Small intestine (tissue), 7 donors: ENCODE data around the gene WDR53. TPM values are rescaled to one million over a fixed set of nuclear protein-coding genes. Genes with fewer than 3 reads are reported as not detected.
"Not testable (repeated sequence)": the region's sequence is repeated elsewhere in the genome, so short reads cannot be mapped to it uniquely, and the experiment has no call there.

Source experiments
- DNase-seq, 2 donors: peaks; one replicate each; pipeline versions ENCODE4 v3.0.0 to v3.0.0-alpha.2; 2013
- FAIRE-seq: peaks from 2 replicates; lab custom pipeline; 2012; peaks lifted over from hg19 to GRCh38; lab: Jason Lieb, UNC
- H3K27ac ChIP-seq, 3 donors: one replicate each; pipeline ENCODE4 v1.5.1; 2013; ENCODE audit warnings: low read length in 2 of 3, mild to moderate bottlenecking in 2 of 3, control low read depth in 1 of 3, inconsistent platforms in 1 of 3, low read depth in 1 of 3, moderate library complexity in 1 of 3
- H3K27me3 ChIP-seq, 3 donors: one replicate each; pipeline ENCODE4 v1.6.1; 2013; ENCODE audit warnings: low read length in 3 of 3, inconsistent platforms in 1 of 3; ENCODE audit not compliant: control insufficient read depth in 3 of 3, insufficient read depth in 3 of 3
- H3K36me3 ChIP-seq, 3 donors: one replicate each; pipeline ENCODE4 v1.6.1; 2013; ENCODE audit warnings: low read length in 3 of 3, inconsistent platforms in 1 of 3, low read depth in 1 of 3, mild to moderate bottlenecking in 1 of 3, moderate library complexity in 1 of 3; ENCODE audit not compliant: control insufficient read depth in 3 of 3, insufficient read depth in 2 of 3
- H3K4me1 ChIP-seq, 3 donors: one replicate each; pipeline ENCODE4 v1.6.1; 2013; ENCODE audit warnings: low read length in 2 of 3, inconsistent platforms in 1 of 3, low read depth in 1 of 3, mild to moderate bottlenecking in 1 of 3, moderate library complexity in 1 of 3; ENCODE audit not compliant: control insufficient read depth in 3 of 3, insufficient read depth in 2 of 3
- H3K4me3 ChIP-seq, 3 donors: one replicate each; pipeline ENCODE4 v1.5.1; 2013; ENCODE audit warnings: low read length in 3 of 3, control low read depth in 1 of 3, inconsistent platforms in 1 of 3, low read depth in 1 of 3, mild to moderate bottlenecking in 1 of 3, moderate library complexity in 1 of 3
- H3K9me3 ChIP-seq, 2 donors: one replicate each; pipeline ENCODE4 v1.6.1; 2013; ENCODE audit warnings: low read depth in 1 of 2, low read length in 1 of 2; ENCODE audit not compliant: control insufficient read depth in 2 of 2, insufficient read depth in 1 of 2
- WGBS, 3 donors: extraction: QIAGEN DNeasy Blood & Tissue Kit; methylation state at CpG; one replicate each; pipeline ENCODE4 v1.1.7; 2013; 5-methylcytosine and 5-hydroxymethylcytosine counted together
- polyA plus RNA-seq, 4 donors: library from polyadenylated mRNA; stranded (reverse) in 3 of 4; unstranded in 1 of 4; fragments of 200-250 nt in 3 of 4; fragments of 120-200 nt in 1 of 4; gene quantifications; one replicate each; pipeline versions ENCODE4 v1.2.1 to v1.2.3, GENCODE V29; 2013
- donor health status: healthy with polysubstance abuse.
- donor health status: control.
- donor health status: control.
- donor health status: Bipolar disorder and iron deficiency.
- donor health status: healthy.

WDR53 gene
- polyA plus RNA-seq, 4 donors = 5.4 to 9.8 (median 8.1) TPM

DNA sequence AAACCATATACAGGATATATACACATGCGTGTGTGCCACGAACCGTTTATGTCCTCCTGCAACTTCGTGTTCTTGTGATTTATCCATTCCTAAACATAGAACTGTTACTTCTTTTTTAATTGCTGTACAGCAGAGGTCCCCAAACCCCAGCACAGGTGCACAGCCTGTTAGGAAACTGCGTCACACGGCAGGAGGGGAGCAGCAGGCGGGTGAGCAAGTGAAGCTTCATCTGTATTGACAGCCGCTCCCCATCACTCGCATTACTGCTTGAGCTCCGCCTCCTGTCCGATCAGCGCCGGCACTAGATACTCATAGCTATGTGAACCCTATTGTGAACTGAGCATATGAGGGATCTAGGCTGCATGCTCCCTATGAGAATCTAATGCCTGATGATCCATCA is 36.2 kb upstream of the WDR53 start:
- Histone ChIP-seq H3K9me3 (peaks cover 0 to 2% of the 10 kb centered on the region in 2 donors), H3K4me1 (peaks cover 0 to 2% (median 0%) of the 10 kb centered on the region in 3 donors), H3K36me3 (no peaks in the 10 kb centered on the region), H3K4me3 (no peak overlapping the region), H3K27ac (no peak overlapping the region), H3K27me3 (no peaks in the 10 kb centered on the region)
- FAIRE-seq = no peak
- WGBS, 3 donors = 29 to 45% (median 36%) methylated on average over 13 of the region's 13 CpGs
- DNase-seq = no peak

GRCh38 chr3:196603683-196604082 is 35.3 kb upstream of the WDR53 start:
- H3K4me3 ChIP-seq = no peak overlapping the region
- H3K4me1 ChIP-seq = no peaks in the 10 kb centered on the region
- H3K9me3 ChIP-seq = peaks cover 0 to under 1% of the 10 kb centered on the region in 2 donors
- DNase-seq (no peak), FAIRE-seq (no peak)
- H3K27me3 ChIP-seq = no peaks in the 10 kb centered on the region
- H3K36me3 ChIP-seq = no peaks in the 10 kb centered on the region
- H3K27ac ChIP-seq = no peak overlapping the region
- WGBS, 3 donors = 60 to 65% (median 60%) methylated on average over 7 of the region's 7 CpGs

GRCh38 chr3:196602673-196603072 is 34.3 kb upstream of the WDR53 start:
- DNase-seq = no peak
- H3K27me3 ChIP-seq = no peaks in the 10 kb centered on the region
- H3K27ac ChIP-seq = no peak overlapping the region
- H3K4me1 ChIP-seq = no peaks in the 10 kb centered on the region
- no peak overlapping the region for H3K4me3 ChIP-seq
- no peaks in the 10 kb centered on the region for H3K36me3 ChIP-seq
- FAIRE-seq = no peak
- no peaks in the 10 kb centered on the region for H3K9me3 ChIP-seq
- 91 to 94% (median 92%) methylated on average over 6 of the region's 6 CpGs for WGBS, 3 donors

GRCh38 chr3:196600359-196600758 is 32.0 kb upstream of the WDR53 start:
- Histone ChIP-seq H3K9me3 (no peaks in the 10 kb centered on the region), H3K4me1 (no peaks in the 10 kb centered on the region), H3K36me3 (no peaks in the 10 kb centered on the region), H3K27me3 (peaks cover 0 to 7% (median 2%) of the 10 kb centered on the region in 3 donors), H3K4me3 (no peak overlapping the region), H3K27ac (no peak overlapping the region)
- 90 to 93% (median 92%) methylated on average over 7 of the region's 7 CpGs for WGBS, 3 donors
- FAIRE-seq (no peak), DNase-seq (no peak)

DNA sequence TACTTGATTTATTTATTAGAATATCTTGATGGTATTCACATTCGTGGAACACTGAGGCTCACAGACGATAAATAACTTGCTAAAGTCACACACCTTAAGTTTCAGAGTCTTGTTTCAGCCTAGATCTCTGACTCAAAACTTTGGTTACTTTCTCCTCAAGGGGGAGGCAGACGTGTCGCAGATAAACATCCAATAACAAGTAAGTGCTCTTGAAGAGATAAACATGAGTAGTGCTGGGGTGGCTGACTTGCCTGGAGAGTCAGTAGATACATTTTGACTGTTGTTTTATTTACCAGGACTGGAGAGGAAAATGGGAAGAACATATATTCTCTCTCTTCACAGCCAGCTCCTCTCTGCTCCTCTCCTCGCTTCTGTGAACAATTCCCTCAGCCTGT is 31.4 kb upstream of the WDR53 start:
- DNase-seq = no peak
- Histone ChIP-seq H3K4me3 (no peak overlapping the region), H3K27ac (no peak overlapping the region), H3K9me3 (no peaks in the 10 kb centered on the region), H3K27me3 (peaks cover 0 to 10% (median 2%) of the 10 kb centered on the region in 3 donors), H3K4me1 (no peaks in the 10 kb centered on the region), H3K36me3 (no peaks in the 10 kb centered on the region)
- no peak for FAIRE-seq
- 64 to 72% (median 65%) methylated on average over 5 of the region's 5 CpGs for WGBS, 3 donors

- H3K4me3 ChIP-seq, DNase-seq, H3K9me3 ChIP-seq, H3K27ac ChIP-seq, H3K4me1 ChIP-seq, H3K36me3 ChIP-seq, FAIRE-seq: not testable (repeated sequence)
- H3K27me3 ChIP-seq = peaks cover 0 to 10% (median 2%) of the 10 kb centered on the region in 3 donors
- WGBS, 3 donors = 54 to 74% (median 56%) methylated on average over 25 of the region's 25 CpGs
Measured at GRCh38 chr3:196597971-196598733, 29.8 kb upstream of the WDR53 start.

DNA sequence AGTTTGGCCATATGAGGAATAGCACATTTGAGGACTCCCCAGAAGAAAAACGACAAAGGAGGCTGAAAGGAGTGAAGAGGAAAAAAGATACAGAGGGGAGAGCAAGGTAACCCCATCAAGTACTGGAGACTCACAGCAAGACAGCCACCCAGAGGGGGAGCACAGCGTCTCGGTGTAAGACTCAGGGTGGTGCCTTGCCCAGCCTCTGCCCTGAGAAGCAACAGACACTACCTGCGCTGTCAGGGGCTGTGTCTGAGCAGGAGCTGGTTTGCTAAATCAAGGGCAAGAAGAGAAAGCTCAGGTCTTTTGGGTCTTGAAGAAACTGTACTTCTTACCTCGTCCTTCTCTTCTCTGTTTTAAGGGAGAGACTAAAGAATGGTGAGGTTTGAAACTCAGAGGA is 28.0 kb upstream of the WDR53 start:
- WGBS, 3 donors = 34 to 44% (median 38%) methylated on average over 5 of the region's 5 CpGs

DNA sequence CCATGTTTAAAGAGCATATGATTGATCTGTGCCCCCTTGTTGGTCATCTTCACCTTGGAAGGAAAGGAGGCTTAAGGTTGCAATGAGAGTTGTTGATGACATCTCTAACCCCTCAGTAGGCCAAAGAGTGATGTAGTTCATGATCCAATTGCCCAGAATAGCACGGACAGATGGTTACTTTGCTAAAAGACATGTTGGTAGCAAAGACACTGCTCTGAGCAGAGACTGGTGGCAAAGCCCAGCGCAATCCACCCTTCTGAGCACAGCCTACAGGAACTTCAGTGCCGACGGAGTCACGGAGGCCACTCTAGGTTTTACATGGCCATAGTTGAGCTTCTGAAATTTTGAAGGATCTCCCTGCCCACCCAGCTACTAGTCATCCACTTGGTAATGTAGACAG is 21.9 kb upstream of the WDR53 start:
- Histone ChIP-seq H3K4me1 (no peaks in the 10 kb centered on the region), H3K27me3 (peaks cover 0 to 2% (median 0%) of the 10 kb centered on the region in 3 donors), H3K36me3 (peaks cover 0 to 6% (median 2%) of the 10 kb centered on the region in 3 donors), H3K27ac (no peak overlapping the region), H3K9me3 (no peaks in the 10 kb centered on the region), H3K4me3 (no peak overlapping the region)
- WGBS, 3 donors = 90 to 93% (median 90%) methylated on average over 5 of the region's 5 CpGs
- DNase-seq (no peak), FAIRE-seq (no peak)

More for the DNA sequence above, 28.0 kb upstream of the WDR53 start:
- Histone ChIP-seq H3K4me1 (no peaks in the 10 kb centered on the region), H3K4me3 (no peak overlapping the region), H3K36me3 (no peaks in the 10 kb centered on the region), H3K9me3 (no peaks in the 10 kb centered on the region), H3K27me3 (peaks cover 0 to 10% (median 2%) of the 10 kb centered on the region in 3 donors), H3K27ac (no peak overlapping the region)
- FAIRE-seq (no peak), DNase-seq (no peak)
